Glutamatergic neuron (in vitro differentiated cells): Measurements from ENCODE around the gene UBQLN4. TPM values are rescaled to one million over a fixed set of nuclear protein-coding genes. Genes with fewer than 3 reads are reported as not detected.

Source experiments
- DNase-seq: peaks from one replicate; pipeline ENCODE4 v3.0.0; 2022
- H3K27ac Mint-ChIP-seq: one replicate; pipeline ENCODE4 v1.8.0; 2020; ENCODE audit warnings: mild to moderate bottlenecking, mixed read lengths, inconsistent platforms; ENCODE audit not compliant: unreplicated experiment
- H3K27me3 Mint-ChIP-seq: one replicate; pipeline ENCODE4 v1.8.0; 2020; ENCODE audit warnings: mild to moderate bottlenecking, moderate library complexity, mixed read lengths, inconsistent platforms; ENCODE audit not compliant: unreplicated experiment
- H3K36me3 Mint-ChIP-seq: one replicate; pipeline ENCODE4 v1.8.0; 2020; ENCODE audit warnings: mild to moderate bottlenecking, mixed read lengths, inconsistent platforms; ENCODE audit not compliant: unreplicated experiment
- H3K4me1 Mint-ChIP-seq: one replicate; pipeline ENCODE4 v1.8.0; 2020; ENCODE audit warnings: mild to moderate bottlenecking, low read depth, mixed read lengths, inconsistent platforms; ENCODE audit not compliant: unreplicated experiment
- H3K4me3 Mint-ChIP-seq: one replicate; pipeline ENCODE4 v1.8.0; 2020; ENCODE audit warnings: mild to moderate bottlenecking, mixed read lengths, inconsistent platforms; ENCODE audit not compliant: unreplicated experiment
- H3K9me3 Mint-ChIP-seq: one replicate; pipeline ENCODE4 v1.8.0; 2020; ENCODE audit warnings: mild to moderate bottlenecking, moderate library complexity, mixed read lengths, inconsistent platforms; ENCODE audit not compliant: unreplicated experiment
- total RNA-seq: library from RNA; stranded (reverse); fragmentation: NEBNext Ultra II Directional; extraction: Animal tissue kit (Norgen Biotek cat#: 25700); gene quantifications from one replicate; pipeline ENCODE4 v1.2.1, GENCODE V29; 2021; ENCODE audit not compliant: unreplicated experiment
- TF ChIP-seq, protein P1 (sequence below): fragments of 200-600 bp; sonication (generic); IDR thresholded peaks from one replicate; pipeline ENCODE4 v1.5.0; 2021; ENCODE audit not compliant: partially characterized antibody, unreplicated experiment

Gene UBQLN4
- total RNA-seq, 1 donor from 2014 or later, result 52.4 TPM

DNA sequence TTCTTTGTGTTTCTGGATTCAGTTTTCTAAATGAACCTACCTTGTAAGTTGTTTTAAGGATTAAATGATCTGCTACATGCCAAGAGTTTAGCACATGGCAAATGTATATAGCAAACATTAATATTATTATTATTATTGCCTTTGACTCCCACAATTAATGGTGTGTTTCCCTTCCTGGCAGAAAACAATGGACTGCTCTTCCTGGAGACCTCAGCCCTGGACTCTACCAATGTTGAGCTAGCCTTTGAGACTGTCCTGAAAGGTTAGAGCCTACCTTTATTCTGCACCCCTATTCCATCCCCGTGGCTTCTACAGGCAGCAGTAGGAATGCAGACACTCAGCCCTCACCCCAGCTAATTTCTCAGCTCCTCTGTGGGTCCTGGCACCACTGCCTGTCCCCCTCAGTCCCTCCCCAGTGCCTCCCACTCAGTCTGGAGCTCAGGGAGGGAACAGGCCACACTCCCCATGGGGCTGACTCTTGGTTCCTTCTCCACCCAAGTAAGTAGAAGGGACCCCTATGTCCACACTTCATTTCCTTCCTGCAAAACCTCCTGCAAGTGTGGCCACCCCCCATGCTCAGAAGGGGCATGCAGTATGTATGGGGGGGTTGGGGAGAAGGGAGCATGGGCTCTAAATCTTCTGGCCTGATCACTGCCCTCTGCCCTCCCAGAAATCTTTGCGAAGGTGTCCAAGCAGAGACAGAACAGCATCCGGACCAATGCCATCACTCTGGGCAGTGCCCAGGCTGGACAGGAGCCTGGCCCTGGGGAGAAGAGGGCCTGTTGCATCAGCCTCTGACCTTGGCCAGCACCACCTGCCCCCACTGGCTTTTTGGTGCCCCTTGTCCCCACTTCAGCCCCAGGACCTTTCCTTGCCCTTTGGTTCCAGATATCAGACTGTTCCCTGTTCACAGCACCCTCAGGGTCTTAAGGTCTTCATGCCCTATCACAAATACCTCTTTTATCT lies 16.2 kb upstream of the UBQLN4 start:
- peaks cover 11% of the 10 kb centered on the region for H3K27me3 Mint-ChIP-seq
- DNase-seq, result no peak
- peaks cover 22% of the 10 kb centered on the region for H3K9me3 Mint-ChIP-seq
- H3K27ac Mint-ChIP-seq, result no peak overlapping the region
- H3K4me1 Mint-ChIP-seq, result peaks cover 22% of the 10 kb centered on the region
- TF ChIP-seq, protein P1, sequence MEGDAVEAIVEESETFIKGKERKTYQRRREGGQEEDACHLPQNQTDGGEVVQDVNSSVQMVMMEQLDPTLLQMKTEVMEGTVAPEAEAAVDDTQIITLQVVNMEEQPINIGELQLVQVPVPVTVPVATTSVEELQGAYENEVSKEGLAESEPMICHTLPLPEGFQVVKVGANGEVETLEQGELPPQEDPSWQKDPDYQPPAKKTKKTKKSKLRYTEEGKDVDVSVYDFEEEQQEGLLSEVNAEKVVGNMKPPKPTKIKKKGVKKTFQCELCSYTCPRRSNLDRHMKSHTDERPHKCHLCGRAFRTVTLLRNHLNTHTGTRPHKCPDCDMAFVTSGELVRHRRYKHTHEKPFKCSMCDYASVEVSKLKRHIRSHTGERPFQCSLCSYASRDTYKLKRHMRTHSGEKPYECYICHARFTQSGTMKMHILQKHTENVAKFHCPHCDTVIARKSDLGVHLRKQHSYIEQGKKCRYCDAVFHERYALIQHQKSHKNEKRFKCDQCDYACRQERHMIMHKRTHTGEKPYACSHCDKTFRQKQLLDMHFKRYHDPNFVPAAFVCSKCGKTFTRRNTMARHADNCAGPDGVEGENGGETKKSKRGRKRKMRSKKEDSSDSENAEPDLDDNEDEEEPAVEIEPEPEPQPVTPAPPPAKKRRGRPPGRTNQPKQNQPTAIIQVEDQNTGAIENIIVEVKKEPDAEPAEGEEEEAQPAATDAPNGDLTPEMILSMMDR, result no peak
- no peaks in the 10 kb centered on the region for H3K36me3 Mint-ChIP-seq
- H3K4me3 Mint-ChIP-seq, result no peak overlapping the region

DNA sequence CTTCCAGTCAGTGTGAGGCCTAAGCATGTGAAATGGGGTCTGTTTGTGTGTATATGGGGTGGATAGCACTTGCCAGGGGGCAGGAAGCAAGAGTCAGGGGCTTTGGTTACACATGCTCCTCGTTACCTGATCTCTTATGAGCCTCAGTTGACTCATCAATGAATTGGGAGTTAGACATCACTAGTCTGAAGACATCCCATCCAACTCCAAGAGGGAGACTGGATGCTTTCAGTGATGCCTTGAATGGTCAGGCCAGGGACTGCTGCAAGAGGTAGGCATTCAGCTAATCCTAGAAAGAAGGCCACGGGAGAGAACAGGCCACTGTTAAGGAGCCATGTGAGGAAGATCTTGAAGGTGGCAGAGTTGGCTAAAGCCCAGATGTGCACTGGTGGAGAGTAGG lies 13.7 kb upstream of the UBQLN4 start:
- H3K4me1 Mint-ChIP-seq, result peaks cover 4% of the 10 kb centered on the region
- H3K36me3 Mint-ChIP-seq, result no peaks in the 10 kb centered on the region
- H3K27me3 Mint-ChIP-seq, result peaks cover 6% of the 10 kb centered on the region
- DNase-seq, result no peak
- H3K4me3 Mint-ChIP-seq, result no peak overlapping the region
- TF ChIP-seq, protein P1, result no peak
- peaks cover 16% of the 10 kb centered on the region for H3K9me3 Mint-ChIP-seq
- H3K27ac Mint-ChIP-seq, result no peak overlapping the region

DNA sequence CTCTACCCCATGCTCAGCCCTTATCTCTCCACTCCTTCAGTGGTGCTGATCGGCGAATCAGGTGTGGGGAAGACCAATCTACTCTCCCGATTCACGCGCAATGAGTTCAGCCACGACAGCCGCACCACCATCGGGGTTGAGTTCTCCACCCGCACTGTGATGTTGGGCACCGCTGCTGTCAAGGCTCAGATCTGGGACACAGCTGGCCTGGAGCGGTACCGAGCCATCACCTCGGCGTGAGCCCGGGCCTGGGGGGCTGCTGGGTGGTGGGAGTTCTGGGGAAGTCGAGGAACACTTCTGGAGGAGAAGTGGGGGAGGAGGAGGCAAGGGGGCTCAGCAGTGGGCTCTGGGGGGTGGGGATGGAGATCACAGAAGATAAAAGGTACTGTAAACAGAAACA lies 12.3 kb upstream of the UBQLN4 start:
- Mint-ChIP-seq H3K4me3 (no peak overlapping the region), H3K27me3 (peaks cover 8% of the 10 kb centered on the region), H3K9me3 (peaks cover 9% of the 10 kb centered on the region), H3K4me1 (peaks cover 4% of the 10 kb centered on the region), H3K27ac (no peak overlapping the region), H3K36me3 (no peaks in the 10 kb centered on the region)
- TF ChIP-seq, protein P1, result no peak
- no peak for DNase-seq

DNA sequence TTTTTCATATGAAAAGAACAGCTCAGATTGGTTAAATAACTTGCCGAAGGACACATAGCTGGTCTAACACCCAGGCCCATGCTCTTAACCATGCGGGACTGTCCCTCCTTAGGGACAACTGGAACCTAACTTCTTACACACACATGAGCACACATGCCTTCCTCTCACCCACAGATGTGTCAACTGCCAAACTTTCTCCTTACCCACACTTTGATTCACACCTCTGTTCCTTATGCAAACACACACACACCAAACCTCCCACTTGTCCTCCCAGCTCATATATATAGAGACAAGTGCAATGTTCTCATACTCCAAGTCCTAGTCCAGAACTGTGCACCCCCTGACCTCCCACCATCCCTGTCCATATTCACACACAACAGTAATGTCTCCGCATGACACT lies 11.6 kb upstream of the UBQLN4 start:
- Mint-ChIP-seq H3K4me3 (peak overlapping the region; percentile 1), H3K27me3 (peaks cover 7% of the 10 kb centered on the region), H3K27ac (no peak overlapping the region), H3K4me1 (peaks cover 4% of the 10 kb centered on the region), H3K9me3 (peaks cover 8% of the 10 kb centered on the region), H3K36me3 (no peaks in the 10 kb centered on the region)
- TF ChIP-seq, protein P1, result no peak
- no peak for DNase-seq

DNA sequence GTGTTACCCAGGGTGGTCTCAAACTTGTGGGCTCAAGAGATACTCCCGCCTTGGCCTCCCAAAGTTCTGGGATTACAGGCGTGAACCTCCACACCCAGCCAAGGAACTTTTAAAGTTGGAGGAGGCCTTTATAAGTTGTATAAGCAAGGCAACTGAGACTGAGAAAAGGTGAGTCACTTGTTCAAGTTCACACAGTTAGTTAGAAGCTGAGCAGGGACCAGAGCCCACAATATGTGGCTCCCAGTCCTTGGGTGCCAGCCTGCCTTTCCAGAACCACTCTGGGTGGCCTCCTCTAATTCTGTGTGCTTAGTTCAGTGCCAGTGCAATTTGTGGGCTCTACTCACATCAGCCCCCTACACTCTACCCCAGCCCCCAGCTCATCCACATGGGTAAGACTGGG lies 11.0 kb upstream of the UBQLN4 start:
- H3K27ac Mint-ChIP-seq, result no peak overlapping the region
- peaks cover 4% of the 10 kb centered on the region for H3K4me1 Mint-ChIP-seq
- DNase-seq, result no peak
- peaks cover 8% of the 10 kb centered on the region for H3K9me3 Mint-ChIP-seq
- TF ChIP-seq, protein P1, result no peak
- no peaks in the 10 kb centered on the region for H3K36me3 Mint-ChIP-seq
- H3K4me3 Mint-ChIP-seq, result no peak overlapping the region
- peaks cover 6% of the 10 kb centered on the region for H3K27me3 Mint-ChIP-seq
